ENCODE results near the gene LPIN1. TPM values are rescaled to one million over a fixed set of nuclear protein-coding genes. Genes with fewer than 3 reads are reported as not detected.

LPIN1 gene
- total RNA-seq, 1 experiment from 2014 or later = 4.4 TPM

DNA sequence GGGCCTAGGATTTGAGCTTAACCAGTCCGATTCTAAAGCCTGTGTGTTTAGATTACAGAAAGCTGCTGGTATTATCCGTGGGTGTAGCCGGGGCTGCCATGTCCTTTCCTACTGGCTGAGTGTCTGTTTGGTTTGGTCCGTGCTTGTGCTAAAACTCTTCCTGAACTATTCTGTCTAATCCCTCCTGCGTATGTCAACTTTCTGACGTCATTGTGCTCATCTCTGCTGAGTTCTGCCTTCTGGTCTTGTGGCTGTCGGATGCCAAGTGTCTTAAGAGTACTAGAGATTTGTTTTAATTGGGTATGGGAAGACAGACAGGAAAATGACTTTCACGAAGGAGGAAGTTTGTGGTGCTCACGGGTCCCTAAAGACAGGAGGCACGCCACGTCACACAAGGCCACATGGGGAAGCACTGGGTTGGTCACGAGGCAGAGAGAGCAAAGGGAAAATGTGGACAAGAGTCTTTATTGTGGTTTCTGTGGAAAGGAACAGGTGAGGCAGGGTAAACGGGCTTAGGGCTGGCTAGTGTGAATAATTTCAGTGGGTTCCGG, 44.6 kb upstream of the LPIN1 start:
- no peak overlapping the region for H3K27ac ChIP-seq (ENCODE audit: insufficient read length, low read depth, low read length)
- TF ChIP-seq, protein P1, sequence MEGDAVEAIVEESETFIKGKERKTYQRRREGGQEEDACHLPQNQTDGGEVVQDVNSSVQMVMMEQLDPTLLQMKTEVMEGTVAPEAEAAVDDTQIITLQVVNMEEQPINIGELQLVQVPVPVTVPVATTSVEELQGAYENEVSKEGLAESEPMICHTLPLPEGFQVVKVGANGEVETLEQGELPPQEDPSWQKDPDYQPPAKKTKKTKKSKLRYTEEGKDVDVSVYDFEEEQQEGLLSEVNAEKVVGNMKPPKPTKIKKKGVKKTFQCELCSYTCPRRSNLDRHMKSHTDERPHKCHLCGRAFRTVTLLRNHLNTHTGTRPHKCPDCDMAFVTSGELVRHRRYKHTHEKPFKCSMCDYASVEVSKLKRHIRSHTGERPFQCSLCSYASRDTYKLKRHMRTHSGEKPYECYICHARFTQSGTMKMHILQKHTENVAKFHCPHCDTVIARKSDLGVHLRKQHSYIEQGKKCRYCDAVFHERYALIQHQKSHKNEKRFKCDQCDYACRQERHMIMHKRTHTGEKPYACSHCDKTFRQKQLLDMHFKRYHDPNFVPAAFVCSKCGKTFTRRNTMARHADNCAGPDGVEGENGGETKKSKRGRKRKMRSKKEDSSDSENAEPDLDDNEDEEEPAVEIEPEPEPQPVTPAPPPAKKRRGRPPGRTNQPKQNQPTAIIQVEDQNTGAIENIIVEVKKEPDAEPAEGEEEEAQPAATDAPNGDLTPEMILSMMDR (conservative IDR thresholded peaks at IDR 0.05) = no peak
- no peak overlapping the region for H3K18ac ChIP-seq (ENCODE audit: insufficient read length, low read depth, low read length)
- H3K4me1 ChIP-seq (ENCODE audit: insufficient read depth, low read length) = no peaks in the 10 kb centered on the region
- H2BK12ac ChIP-seq (ENCODE audit: insufficient read length, low read depth, low read length) = no peak overlapping the region
- H3K9me3 Mint-ChIP-seq = peaks cover 5 to 9% of the 10 kb centered on the region in 2 experiments
- no peak overlapping the region for H3K9ac ChIP-seq (ENCODE audit: extremely low read depth, insufficient read length, low read length)
- no peak overlapping the region for H2AFZ ChIP-seq (ENCODE audit: low read length)
- no peak overlapping the region for H3K4ac ChIP-seq (ENCODE audit: low read depth, low read length)
- H2BK15ac ChIP-seq (ENCODE audit: low read depth, low read length) = no peak overlapping the region
- no peaks in the 10 kb centered on the region for H4K20me1 ChIP-seq (ENCODE audit: control insufficient read depth, insufficient read depth, insufficient read length)
- WGBS (ENCODE audit: extremely low coverage, insufficient read length, low lambda C conversion rate) = no CpG with 5 or more reads among the region's 14 CpGs
- H3K23ac ChIP-seq (ENCODE audit: insufficient read length, low read depth, low read length) = no peak overlapping the region
- no peak overlapping the region for H2BK20ac ChIP-seq (ENCODE audit: low read depth, low read length, poor library complexity, severe bottlenecking)
- no peak overlapping the region for H3K4me3 Mint-ChIP-seq
- no peak overlapping the region for H4K5ac ChIP-seq (ENCODE audit: insufficient read length, low read depth, low read length)
- peaks cover 6% of the 10 kb centered on the region; the same call in 1 of the 2 replicates for H3K27me3 Mint-ChIP-seq (ENCODE audit: low read depth)
- no peak overlapping the region for H2BK5ac ChIP-seq (ENCODE audit: insufficient read length, low read length)
- H3K36me3 Mint-ChIP-seq (ENCODE audit: insufficient read depth in 1 of 3, low read depth in 3 of 3) = peaks cover 0 to 5% (median 4%) of the 10 kb centered on the region in 3 experiments; a peak in 5 of 7 replicates
- H3K56ac ChIP-seq (ENCODE audit: insufficient read length, low read depth, low read length) = no peak overlapping the region
- H3K14ac ChIP-seq (ENCODE audit: insufficient read depth, low read length) = no peak overlapping the region
- H2AK5ac ChIP-seq (ENCODE audit: insufficient read length, low read length) = no peak overlapping the region
- H3K4me2 ChIP-seq (ENCODE audit: insufficient read depth, insufficient read length, low read length) = no peak overlapping the region
- no peak for DNase-seq
- no peaks in the 10 kb centered on the region for H3K23me2 ChIP-seq (ENCODE audit: insufficient read length, low read depth, low read length, poor library complexity, severe bottlenecking)
- H4K8ac ChIP-seq (replicated peaks; ENCODE audit: insufficient read length, low read depth, low read length) = no peak overlapping the region
- no peaks in the 10 kb centered on the region for H3K27me3 ChIP-seq (ENCODE audit: insufficient read depth, low read length)
- H3K4me1 Mint-ChIP-seq = no peaks in the 10 kb centered on the region; a peak in 1 of 4 replicates
- H3K79me1 ChIP-seq (ENCODE audit: insufficient read depth, low read depth, low read length, poor library complexity, severe bottlenecking) = no peaks in the 10 kb centered on the region
- no peak overlapping the region for H3K27ac Mint-ChIP-seq
- no peaks in the 10 kb centered on the region for H3K9me3 ChIP-seq (ENCODE audit: control insufficient read depth, low read depth, low read length)
- H3K79me2 ChIP-seq (ENCODE audit: insufficient read depth, low read length) = no peaks in the 10 kb centered on the region
- H3T11ph ChIP-seq (ENCODE audit: low read length) = no peak overlapping the region
- no peak overlapping the region for H4K91ac ChIP-seq (ENCODE audit: insufficient read length, low read depth, low read length)
- H2BK120ac ChIP-seq (ENCODE audit: low read depth, low read length, poor library complexity, severe bottlenecking) = no peak overlapping the region

Data from H9 (cell line).